ENCODE results near the gene EVX2. TPM values are rescaled to one million over a fixed set of nuclear protein-coding genes. Genes with fewer than 3 reads are reported as not detected.

Gene EVX2
- total RNA-seq, 1 experiment from 2014 or later = not detected

GRCh38 chr2:176039375-176039774, 44.4 kb downstream of the EVX2 start:
- CTCF ChIA-PET = no interaction called here
- no peaks in the 10 kb centered on the region for H3K36me3 ChIP-seq (ENCODE audit: low read depth)
- H3K9me2 ChIP-seq (ENCODE audit: insufficient read depth) = no peaks in the 10 kb centered on the region
- no TSS peak for BruUV-seq (replicated peaks)
- intact Hi-C loops (cut with micrococcal nuclease; ENCODE audit: unreplicated experiment) = no loop called here
- TF ChIP-seq CTCF (conservative IDR thresholded peaks at IDR 0.05) = no peak
- TF ChIP-seq EZH2 (IDR thresholded peaks at IDR 0.05; ENCODE audit: low read depth) = no peak
- no peak for DNase-seq
- no peaks in the 10 kb centered on the region for H3K9me3 ChIP-seq (ENCODE audit: insufficient read depth, low read depth)
- no peak overlapping the region for H3K4me3 ChIP-seq
- no peaks in the 10 kb centered on the region for H3K79me2 ChIP-seq (ENCODE audit: low read depth)
- H3K27ac ChIP-seq = no peak overlapping the region
- no peaks in the 10 kb centered on the region for H3K4me1 ChIP-seq (replicated peaks; ENCODE audit: insufficient read depth)
- POLR2A ChIA-PET (ENCODE audit: unreplicated experiment) = no interaction called here
- H3F3A ChIP-seq (ENCODE audit: insufficient read depth, low read depth) = no peaks in the 10 kb centered on the region
- no peaks in the 10 kb centered on the region for H4K20me1 ChIP-seq (ENCODE audit: insufficient read depth)
- H3K27me3 ChIP-seq (ENCODE audit: insufficient read depth, low read depth) = no peaks in the 10 kb centered on the region
- H3K4me2 ChIP-seq = no peak overlapping the region
- H2AFZ ChIP-seq = no peak overlapping the region

GRCh38 chr2:176038694-176039093, 45.1 kb downstream of the EVX2 start:
- H3F3A ChIP-seq (ENCODE audit: insufficient read depth, low read depth) = no peaks in the 10 kb centered on the region
- no peak overlapping the region for H3K27ac ChIP-seq
- ChIA-PET CTCF (interaction anchor here (1.1 kb wide), 1 partner anchor 1339 kb away, joined by 3 read pairs; no protein-coding TSS in a partner anchor), POLR2A (ENCODE audit: unreplicated experiment) (interaction anchor here (0.6 kb wide), 1 partner anchor 63 kb away, joined by 3 read pairs; no protein-coding TSS in a partner anchor)
- TF ChIP-seq EZH2 (IDR thresholded peaks at IDR 0.05; ENCODE audit: low read depth) = no peak
- TF ChIP-seq CTCF (conservative IDR thresholded peaks at IDR 0.05) = no peak
- H3K9me3 ChIP-seq (ENCODE audit: insufficient read depth, low read depth) = no peaks in the 10 kb centered on the region
- no peaks in the 10 kb centered on the region for H3K4me1 ChIP-seq (replicated peaks; ENCODE audit: insufficient read depth)
- intact Hi-C loops (cut with micrococcal nuclease; ENCODE audit: unreplicated experiment) = no loop called here
- H3K4me3 ChIP-seq = no peak overlapping the region
- no TSS peak for BruUV-seq (replicated peaks)
- no peaks in the 10 kb centered on the region for H3K36me3 ChIP-seq (ENCODE audit: low read depth)
- H3K79me2 ChIP-seq (ENCODE audit: low read depth) = no peaks in the 10 kb centered on the region
- no peaks in the 10 kb centered on the region for H3K27me3 ChIP-seq (ENCODE audit: insufficient read depth, low read depth)
- H4K20me1 ChIP-seq (ENCODE audit: insufficient read depth) = no peaks in the 10 kb centered on the region
- no peak for DNase-seq
- no peak overlapping the region for H3K4me2 ChIP-seq
- H3K9me2 ChIP-seq (ENCODE audit: insufficient read depth) = no peaks in the 10 kb centered on the region
- no peak overlapping the region for H2AFZ ChIP-seq

- no peak for TF ChIP-seq EZH2 (IDR thresholded peaks at IDR 0.05; ENCODE audit: low read depth)
- no peak overlapping the region for H2AFZ ChIP-seq
- no peaks in the 10 kb centered on the region for H3K9me3 ChIP-seq (ENCODE audit: insufficient read depth, low read depth)
- no peak overlapping the region for H3K27ac ChIP-seq
- BruUV-seq (replicated peaks) = no TSS peak
- H3K9me2 ChIP-seq (ENCODE audit: insufficient read depth) = no peaks in the 10 kb centered on the region
- H3K79me2 ChIP-seq (ENCODE audit: low read depth) = no peaks in the 10 kb centered on the region
- H3F3A ChIP-seq (ENCODE audit: insufficient read depth, low read depth) = no peaks in the 10 kb centered on the region
- intact Hi-C loops (cut with micrococcal nuclease; ENCODE audit: unreplicated experiment) = no loop called here
- no peak overlapping the region for H3K4me3 ChIP-seq
- DNase-seq = no peak
- no peaks in the 10 kb centered on the region for H4K20me1 ChIP-seq (ENCODE audit: insufficient read depth)
- no peaks in the 10 kb centered on the region for H3K4me1 ChIP-seq (replicated peaks; ENCODE audit: insufficient read depth)
- H3K36me3 ChIP-seq (ENCODE audit: low read depth) = no peaks in the 10 kb centered on the region
- POLR2A ChIA-PET (ENCODE audit: unreplicated experiment) = no interaction called here
- no peak overlapping the region for H3K4me2 ChIP-seq
- CTCF ChIA-PET = no interaction called here
- no peaks in the 10 kb centered on the region for H3K27me3 ChIP-seq (ENCODE audit: insufficient read depth, low read depth)
These were observed 48.6 kb downstream of the EVX2 start for GRCh38 chr2:176035013-176035691.

GRCh38 chr2:176027806-176028205, 56.0 kb downstream of the EVX2 start:
- ChIA-PET CTCF (no interaction called here), POLR2A (ENCODE audit: unreplicated experiment) (no interaction called here)
- BruUV-seq (replicated peaks) = no TSS peak
- Histone ChIP-seq H3K9me2 (ENCODE audit: insufficient read depth) (no peaks in the 10 kb centered on the region), H3K27ac (no peak overlapping the region), H3K36me3 (ENCODE audit: low read depth) (no peaks in the 10 kb centered on the region), H3K4me2 (no peak overlapping the region), H3K4me1 (replicated peaks; ENCODE audit: insufficient read depth) (no peaks in the 10 kb centered on the region), H3K27me3 (ENCODE audit: insufficient read depth, low read depth) (no peaks in the 10 kb centered on the region), H3F3A (ENCODE audit: insufficient read depth, low read depth) (no peaks in the 10 kb centered on the region), H3K4me3 (no peak overlapping the region), H4K20me1 (ENCODE audit: insufficient read depth) (no peaks in the 10 kb centered on the region), H2AFZ (no peak overlapping the region), H3K79me2 (ENCODE audit: low read depth) (no peaks in the 10 kb centered on the region), H3K9me3 (ENCODE audit: insufficient read depth, low read depth) (no peaks in the 10 kb centered on the region)
- TF ChIP-seq EZH2 (IDR thresholded peaks at IDR 0.05; ENCODE audit: low read depth) (no peak), CTCF (conservative IDR thresholded peaks at IDR 0.05) (no peak)
- no peak for DNase-seq
- intact Hi-C loops (cut with micrococcal nuclease; ENCODE audit: unreplicated experiment) = no loop called here
